Measurements from ENCODE around the gene NRG3.

GRCh38 chr10:82796510-82796909 is 921.5 kb downstream of the NRG3 start:
- peak; percentile 44 for TF ChIP-seq CTCF (IDR thresholded peaks at IDR 0.05; ENCODE audit: low read depth, low read length, poor library complexity, severe bottlenecking)
- TF ChIP-seq EZH2phosphoT487 (IDR thresholded peaks at IDR 0.05; ENCODE audit: borderline replicate concordance, low read length) = no peak

Measured in DOHH2 (cell line).